WTC11 (cell line): ENCODE measurements around the gene LOXL4. TPM values are rescaled to one million over a fixed set of nuclear protein-coding genes. Genes with fewer than 3 reads are reported as not detected.
A peak's percentile ranks its signal among the peaks of the same experiment; 100 is the strongest.

Experiments used
- ATAC-seq: fragments of 200-7000 bp; cut with Tn5 transposase; 2 replicates; pipeline ENCODE4 v1.10.0; 2021; ENCODE audit warnings: mild to moderate bottlenecking, moderate library complexity
- CTCF ChIA-PET: fragments of 300-600 bp; sonication (Branson Sonifier 250); formaldehyde crosslinking; loops from one replicate; lab custom pipeline; 2021; ENCODE audit warnings: antibody characterized with exemption; lab: Charles Lee
- POLR2A ChIA-PET: fragments of 350-600 bp; sonication (Branson Sonifier 250); formaldehyde crosslinking; loops from one replicate; lab custom pipeline; 2021; ENCODE audit warnings: antibody characterized with exemption; lab: Charles Lee
- DNase-seq: peaks from one replicate; pipeline ENCODE4 v3.0.0; 2021; ENCODE audit warnings: low spot score
- H3K27ac Mint-ChIP-seq: 2 replicates; pipeline ENCODE4 v1.8.0; 2021; ENCODE audit warnings: mixed read lengths
- H3K27me3 Mint-ChIP-seq: 2 replicates; pipeline ENCODE4 v1.8.0; 2021; ENCODE audit warnings: low read depth, mild to moderate bottlenecking, moderate library complexity, mixed read lengths
- H3K36me3 Mint-ChIP-seq: 2 replicates; pipeline ENCODE4 v1.8.0; 2021; ENCODE audit warnings: mixed read lengths
- H3K4me1 Mint-ChIP-seq: 2 replicates; pipeline ENCODE4 v1.8.0; 2022; ENCODE audit warnings: mixed read lengths
- H3K4me3 Mint-ChIP-seq: 2 replicates; pipeline ENCODE4 v1.8.0; 2021; ENCODE audit warnings: mild to moderate bottlenecking, moderate library complexity, mixed read lengths
- H3K9me3 Mint-ChIP-seq: 2 replicates; pipeline ENCODE4 v1.8.0; 2021; ENCODE audit warnings: mixed read lengths
- ATF1 ChIP-seq: sonication (generic); formaldehyde crosslinking; IDR thresholded peaks from 2 replicates; pipeline ENCODE4 v1.8.1; 2023; ENCODE audit warnings: mild to moderate bottlenecking, moderate library complexity, missing genetic modification reagents
- CBFB ChIP-seq: sonication (generic); formaldehyde crosslinking; IDR thresholded peaks from 2 replicates; pipeline ENCODE4 v1.8.1; 2022; ENCODE audit warnings: mild to moderate bottlenecking, low read depth, missing genetic modification reagents
- ELF4 ChIP-seq: sonication (generic); formaldehyde crosslinking; IDR thresholded peaks from 2 replicates; pipeline ENCODE4 v1.8.1; 2022; ENCODE audit warnings: low read depth, mild to moderate bottlenecking, moderate library complexity, missing genetic modification reagents
- EMX1 ChIP-seq: fragments of 250-450 bp; sonication (Bioruptor Pico); IDR thresholded peaks from 2 replicates; pipeline ENCODE4 v1.8.0; 2021; ENCODE audit warnings: mild to moderate bottlenecking
- FOXP1 ChIP-seq: sonication (generic); formaldehyde crosslinking; IDR thresholded peaks from 2 replicates; pipeline ENCODE4 v1.8.0; 2022; ENCODE audit warnings: missing genetic modification reagents, mild to moderate bottlenecking, moderate library complexity, borderline replicate concordance
- GABPB1 ChIP-seq: sonication (generic); formaldehyde crosslinking; IDR thresholded peaks from 2 replicates; pipeline ENCODE4 v1.8.1; 2023; ENCODE audit warnings: mild to moderate bottlenecking, missing genetic modification reagents
- HMGA2 ChIP-seq: fragments of 250-450 bp; sonication (Bioruptor Pico); IDR thresholded peaks from 2 replicates; pipeline ENCODE4 v1.4.0; 2021; ENCODE audit warnings: mild to moderate bottlenecking, moderate library complexity
- JAZF1 ChIP-seq: fragments of 250-450 bp; sonication (Bioruptor Pico); IDR thresholded peaks from 2 replicates; pipeline ENCODE4 v1.9.0; 2021; ENCODE audit warnings: moderate library complexity, mild to moderate bottlenecking, inconsistent platforms
- NFATC4 ChIP-seq: fragments of 250-450 bp; sonication (Bioruptor Pico); IDR thresholded peaks from 2 replicates; pipeline ENCODE4 v1.9.0; 2021; ENCODE audit warnings: mild to moderate bottlenecking
- PRRX2 ChIP-seq: fragments of 250-450 bp; sonication (Bioruptor Pico); IDR thresholded peaks from 2 replicates; pipeline ENCODE4 v1.8.0; 2021; ENCODE audit warnings: mild to moderate bottlenecking
- RELA ChIP-seq: sonication (generic); formaldehyde crosslinking; IDR thresholded peaks from 2 replicates; pipeline ENCODE4 v1.8.1; 2022; ENCODE audit warnings: missing genetic modification reagents, mild to moderate bottlenecking, borderline replicate concordance
- SOX15 ChIP-seq: fragments of 250-450 bp; sonication (Bioruptor Pico); IDR thresholded peaks from 2 replicates; pipeline ENCODE4 v1.9.0; 2021; ENCODE audit warnings: mild to moderate bottlenecking
- SP1 ChIP-seq: sonication (generic); formaldehyde crosslinking; conservative IDR thresholded peaks from 2 replicates; pipeline ENCODE4 v1.8.1; 2022; ENCODE audit warnings: missing genetic modification reagents
- TP53 ChIP-seq: sonication (generic); formaldehyde crosslinking; IDR thresholded peaks from 2 replicates; pipeline ENCODE4 v1.8.1; 2023; ENCODE audit warnings: mild to moderate bottlenecking, missing genetic modification reagents
- USF2 ChIP-seq: sonication (generic); formaldehyde crosslinking; IDR thresholded peaks from 2 replicates; pipeline ENCODE4 v1.8.1; 2023; ENCODE audit warnings: mild to moderate bottlenecking, missing genetic modification reagents, moderate library complexity
- ZNF138 ChIP-seq: sonication (generic); formaldehyde crosslinking; conservative IDR thresholded peaks from 2 replicates; pipeline ENCODE4 v1.8.1; 2022; ENCODE audit warnings: mild to moderate bottlenecking, moderate library complexity, missing genetic modification reagents
- ZNF423 ChIP-seq: fragments of 250-450 bp; sonication (Bioruptor Pico); IDR thresholded peaks from 2 replicates; pipeline ENCODE4 v2.1.2; 2022; ENCODE audit warnings: mild to moderate bottlenecking, moderate library complexity
- ZNF671 ChIP-seq: fragments of 250-450 bp; sonication (Bioruptor Pico); IDR thresholded peaks from 2 replicates; pipeline ENCODE4 v1.8.0; 2021; ENCODE audit warnings: mild to moderate bottlenecking
- total RNA-seq: library from RNA; stranded (reverse); gene quantifications from 3 replicates; pipeline ENCODE4 v1.2.3, GENCODE V29; 2021
- TF ChIP-seq, protein P1 (sequence below): sonication (generic); formaldehyde crosslinking; IDR thresholded peaks from 2 replicates; pipeline ENCODE4 v1.8.0; 2022; ENCODE audit warnings: mild to moderate bottlenecking, missing genetic modification reagents
- TF ChIP-seq, protein P2 (sequence below): sonication (generic); formaldehyde crosslinking; IDR thresholded peaks from 2 replicates; pipeline ENCODE4 v1.8.1; 2023; ENCODE audit warnings: mild to moderate bottlenecking, missing genetic modification reagents, moderate library complexity

The LOXL4 gene
- total RNA-seq, 1 experiment from 2014 or later, result 0.35 TPM

GRCh38 chr10:98272245-98272644 is 4.3 kb upstream of the LOXL4 start:
- Mint-ChIP-seq H3K27ac (no peak overlapping the region), H3K4me1 (peaks cover 33% of the 10 kb centered on the region), H3K27me3 (peaks cover 21% of the 10 kb centered on the region), H3K36me3 (no peaks in the 10 kb centered on the region), H3K9me3 (peaks cover 9% of the 10 kb centered on the region), H3K4me3 (no peak overlapping the region)
- ChIA-PET CTCF (interaction anchor here (1.3 to 13.7 kb wide), 4 partner anchors 10 to 153 kb away, joined by 6 to 204 read pairs (median 6); no protein-coding TSS in a partner anchor), POLR2A (no interaction called here)
- DNase-seq, result no peak
- no peak for TF ChIP-seq ZNF423
- TF ChIP-seq, protein P1, sequence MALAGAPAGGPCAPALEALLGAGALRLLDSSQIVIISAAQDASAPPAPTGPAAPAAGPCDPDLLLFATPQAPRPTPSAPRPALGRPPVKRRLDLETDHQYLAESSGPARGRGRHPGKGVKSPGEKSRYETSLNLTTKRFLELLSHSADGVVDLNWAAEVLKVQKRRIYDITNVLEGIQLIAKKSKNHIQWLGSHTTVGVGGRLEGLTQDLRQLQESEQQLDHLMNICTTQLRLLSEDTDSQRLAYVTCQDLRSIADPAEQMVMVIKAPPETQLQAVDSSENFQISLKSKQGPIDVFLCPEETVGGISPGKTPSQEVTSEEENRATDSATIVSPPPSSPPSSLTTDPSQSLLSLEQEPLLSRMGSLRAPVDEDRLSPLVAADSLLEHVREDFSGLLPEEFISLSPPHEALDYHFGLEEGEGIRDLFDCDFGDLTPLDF, result no peak
- TF ChIP-seq ELF4, result no peak
- TF ChIP-seq FOXP1, result no peak
- no peak for TF ChIP-seq JAZF1
- TF ChIP-seq, protein P2, sequence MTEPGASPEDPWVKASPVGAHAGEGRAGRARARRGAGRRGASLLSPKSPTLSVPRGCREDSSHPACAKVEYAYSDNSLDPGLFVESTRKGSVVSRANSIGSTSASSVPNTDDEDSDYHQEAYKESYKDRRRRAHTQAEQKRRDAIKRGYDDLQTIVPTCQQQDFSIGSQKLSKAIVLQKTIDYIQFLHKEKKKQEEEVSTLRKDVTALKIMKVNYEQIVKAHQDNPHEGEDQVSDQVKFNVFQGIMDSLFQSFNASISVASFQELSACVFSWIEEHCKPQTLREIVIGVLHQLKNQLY (CRISPR knock-in tag), result no peak
- no peak for ATAC-seq

DNA sequence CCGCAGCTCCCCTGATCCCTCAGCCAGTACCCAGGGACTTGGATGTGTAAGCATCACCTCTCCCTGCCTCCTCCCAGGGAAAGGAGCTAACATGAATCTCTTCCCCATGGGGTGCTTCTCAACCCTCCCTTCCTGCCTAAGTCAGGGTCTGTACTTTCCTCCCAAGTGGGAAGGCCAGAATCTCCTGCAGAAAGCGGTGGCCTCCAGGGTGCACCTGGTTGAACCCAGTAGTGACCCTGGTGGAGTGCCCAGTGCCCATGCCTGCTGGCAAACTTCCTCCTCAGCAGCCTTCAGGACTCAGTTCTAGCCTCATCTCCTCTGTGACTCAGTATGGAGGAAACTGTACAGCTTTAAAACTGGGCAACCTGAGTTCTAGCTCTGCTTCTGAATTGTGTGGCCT is 2.8 kb upstream of the LOXL4 start:
- Mint-ChIP-seq H3K27me3 (peaks cover 27% of the 10 kb centered on the region), H3K4me1 (peaks cover 38% of the 10 kb centered on the region), H3K9me3 (peaks cover 7% of the 10 kb centered on the region), H3K36me3 (no peaks in the 10 kb centered on the region), H3K4me3 (no peak overlapping the region), H3K27ac (no peak overlapping the region)
- TF ChIP-seq ZNF671 (CRISPR knock-in tag), result no peak
- no peak for TF ChIP-seq RELA
- TF ChIP-seq PRRX2 (CRISPR knock-in tag), result no peak
- TF ChIP-seq SP1 (CRISPR knock-in tag), result no peak
- TF ChIP-seq EMX1 (CRISPR knock-in tag), result no peak
- TF ChIP-seq USF2 (CRISPR knock-in tag), result no peak
- no peak for TF ChIP-seq NFATC4 (CRISPR knock-in tag)
- TF ChIP-seq CBFB (CRISPR knock-in tag), result no peak
- no peak for TF ChIP-seq ELF4
- no peak for TF ChIP-seq SOX15 (CRISPR knock-in tag)
- TF ChIP-seq TP53 (CRISPR knock-in tag), result no peak
- no peak for DNase-seq
- no peak for ATAC-seq
- POLR2A ChIA-PET, result no interaction called here
- CTCF ChIA-PET, result interaction anchor here (1.4 to 13.7 kb wide), 2 partner anchors 8 to 38 kb away, joined by 6 to 204 read pairs; no protein-coding TSS in a partner anchor

GRCh38 chr10:98270073-98270740 is 2.2 kb upstream of the LOXL4 start:
- H3K4me1 Mint-ChIP-seq, result peaks cover 38% of the 10 kb centered on the region
- peaks cover 27% of the 10 kb centered on the region for H3K27me3 Mint-ChIP-seq
- ChIA-PET POLR2A (no interaction called here), CTCF (interaction anchor here (13.7 kb wide), 1 partner anchor 39 kb away, joined by 204 read pairs; no protein-coding TSS in a partner anchor)
- ATAC-seq (no peak), DNase-seq (no peak)
- H3K36me3 Mint-ChIP-seq, result no peaks in the 10 kb centered on the region
- TF ChIP-seq GABPB1 (peak; percentile 97), HMGA2 (CRISPR knock-in tag) (no peak), ATF1 (CRISPR knock-in tag) (no peak)
- H3K4me3 Mint-ChIP-seq, result no peak overlapping the region
- H3K27ac Mint-ChIP-seq, result no peak overlapping the region
- H3K9me3 Mint-ChIP-seq, result peaks cover 3% of the 10 kb centered on the region; the same call in 1 of the 2 replicates

GRCh38 chr10:98269435-98269912 is 1.5 kb upstream of the LOXL4 start:
- TF ChIP-seq USF2 (CRISPR knock-in tag) (no peak), TP53 (CRISPR knock-in tag) (no peak), ZNF138 (CRISPR knock-in tag) (no peak)
- no peak for ATAC-seq
- ChIA-PET CTCF (interaction anchor here (1.6 to 13.7 kb wide), 2 partner anchors 40 to 43 kb away, joined by 9 to 204 read pairs; no protein-coding TSS in a partner anchor), POLR2A (no interaction called here)
- no peaks in the 10 kb centered on the region for H3K36me3 Mint-ChIP-seq
- peaks cover 38% of the 10 kb centered on the region for H3K4me1 Mint-ChIP-seq
- no peak for DNase-seq
- peaks cover 24% of the 10 kb centered on the region for H3K27me3 Mint-ChIP-seq
- H3K9me3 Mint-ChIP-seq, result peaks cover 1% of the 10 kb centered on the region; the same call in 1 of the 2 replicates
- H3K27ac Mint-ChIP-seq, result no peak overlapping the region
- H3K4me3 Mint-ChIP-seq, result peak overlapping the region; percentile 74
